ENCODE results near the gene SLC25A22.

- TF ChIP-seq, protein P1, sequence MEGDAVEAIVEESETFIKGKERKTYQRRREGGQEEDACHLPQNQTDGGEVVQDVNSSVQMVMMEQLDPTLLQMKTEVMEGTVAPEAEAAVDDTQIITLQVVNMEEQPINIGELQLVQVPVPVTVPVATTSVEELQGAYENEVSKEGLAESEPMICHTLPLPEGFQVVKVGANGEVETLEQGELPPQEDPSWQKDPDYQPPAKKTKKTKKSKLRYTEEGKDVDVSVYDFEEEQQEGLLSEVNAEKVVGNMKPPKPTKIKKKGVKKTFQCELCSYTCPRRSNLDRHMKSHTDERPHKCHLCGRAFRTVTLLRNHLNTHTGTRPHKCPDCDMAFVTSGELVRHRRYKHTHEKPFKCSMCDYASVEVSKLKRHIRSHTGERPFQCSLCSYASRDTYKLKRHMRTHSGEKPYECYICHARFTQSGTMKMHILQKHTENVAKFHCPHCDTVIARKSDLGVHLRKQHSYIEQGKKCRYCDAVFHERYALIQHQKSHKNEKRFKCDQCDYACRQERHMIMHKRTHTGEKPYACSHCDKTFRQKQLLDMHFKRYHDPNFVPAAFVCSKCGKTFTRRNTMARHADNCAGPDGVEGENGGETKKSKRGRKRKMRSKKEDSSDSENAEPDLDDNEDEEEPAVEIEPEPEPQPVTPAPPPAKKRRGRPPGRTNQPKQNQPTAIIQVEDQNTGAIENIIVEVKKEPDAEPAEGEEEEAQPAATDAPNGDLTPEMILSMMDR (IDR thresholded peaks at IDR 0.05), result no peak
- TF ChIP-seq EP300 (IDR thresholded peaks at IDR 0.05), result no peak
Observed at GRCh38 chr11:833114-833791, 35.2 kb upstream of the SLC25A22 start.
